ENCODE results near the gene GDA. TPM values are rescaled to one million over a fixed set of nuclear protein-coding genes. Genes with fewer than 3 reads are reported as not detected.

The GDA gene
- total and polyA plus RNA-seq, 9 of the 15 experiments (the other 6 are each of a cell fraction or from before 2014, with no cell fraction given) = 4.5 to 18.0 (median 12.7) TPM

GRCh38 chr9:72232778-72233177 lies 83.5 kb downstream of the GDA start:
- ChIA-PET CTCF (ENCODE audit: low intra/inter-chr PET ratio) (no interaction called here), POLR2A (no interaction called here)
- ATAC-seq (no peak), DNase-seq (ENCODE audit: extremely low read depth in 1 of 4, low spot score in 3 of 4) (no peak), FAIRE-seq (no peak)
- Histone ChIP-seq H4K20me1 (replicated peaks; ENCODE audit: control insufficient read depth, insufficient read depth, low read length) (no peaks in the 10 kb centered on the region), H2AFZ (ENCODE audit: low read depth, low read length) (no peak overlapping the region), H3K9me3 (replicated peaks; ENCODE audit: control insufficient read depth, insufficient read depth, low read depth, low read length) (no peaks in the 10 kb centered on the region), H3K4me2 (ENCODE audit: insufficient read depth, low read length) (no peak overlapping the region), H3K27me3 (ENCODE audit: control insufficient read depth in 2 of 2, insufficient read depth in 2 of 2, low read length in 2 of 2) (no peaks in the 10 kb centered on the region), H3K36me3 (ENCODE audit: control insufficient read depth, insufficient read depth, low read length) (peaks cover 5% of the 10 kb centered on the region; the same call in 1 of the 3 replicates), H3K9me1 (ENCODE audit: control insufficient read depth, insufficient read depth, low read length) (no peaks in the 10 kb centered on the region), H3K79me2 (ENCODE audit: control insufficient read depth, insufficient read depth, low read length) (no peaks in the 10 kb centered on the region), H3K4me3 (no peak overlapping the region), H3K9ac (ENCODE audit: insufficient read depth in 1 of 2, low read depth in 2 of 2, low read length in 2 of 2) (no peak overlapping the region), H3K4me1 (replicated peaks in 1 of 2; ENCODE audit: control insufficient read depth in 2 of 2, insufficient read depth in 2 of 2, low read length in 2 of 2) (no peaks in the 10 kb centered on the region), H3K27ac (ENCODE audit: extremely low read depth, low read depth, low read length) (no peak overlapping the region)
- BruUV-seq (replicated peaks) = no TSS peak
- intact Hi-C loops (cut with micrococcal nuclease) = no loop called here
- 62% methylated on average over 3 of the region's 3 CpGs for WGBS (ENCODE audit: insufficient coverage, low coverage, missing lambda C conversion rate)
- TF ChIP-seq HBP1 (CRISPR knock-in tag; IDR thresholded peaks at IDR 0.05) (no peak), TCF3 (CRISPR knock-in tag; IDR thresholded peaks at IDR 0.05) (no peak), ZBTB17 (CRISPR knock-in tag; IDR thresholded peaks at IDR 0.05) (no peak), HMG20A (CRISPR knock-in tag; conservative IDR thresholded peaks at IDR 0.05) (no peak), FOXA3 (CRISPR knock-in tag; conservative IDR thresholded peaks at IDR 0.05 in 1 of 2, IDR thresholded peaks at IDR 0.05 in 1 of 2) (no peak), PPARD (CRISPR knock-in tag; IDR thresholded peaks at IDR 0.05) (no peak), CEBPB (tag; IDR thresholded peaks at IDR 0.05) (no peak), TAF1 (IDR thresholded peaks at IDR 0.05; ENCODE audit: control insufficient read depth, extremely low read depth, insufficient read depth, low read length, severe bottlenecking) (no peak), ZNF57 (CRISPR knock-in tag; IDR thresholded peaks at IDR 0.05) (no peak), ZBTB1 (CRISPR knock-in tag; IDR thresholded peaks at IDR 0.05; ENCODE audit: borderline replicate concordance, low read depth) (no peak), BCOR (IDR thresholded peaks at IDR 0.05) (no peak), BCL6 (CRISPR knock-in tag; IDR thresholded peaks at IDR 0.05) (no peak), MTF1 (CRISPR knock-in tag; IDR thresholded peaks at IDR 0.05; ENCODE audit: borderline replicate concordance) (no peak)
- in situ Hi-C loops (cut with MboI) = no loop called here
